H54 (cell line): Measurements from ENCODE around the gene SPDYE3.
"Not testable (repeated sequence)": the region's sequence is repeated elsewhere in the genome, so short reads cannot be mapped to it uniquely, and the experiment has no call there.

ENCODE experiments used
- DNase-seq: peaks from one replicate; pipeline ENCODE4 v3.0.0; 2011; ENCODE audit warnings: low spot score, mixed read lengths; ENCODE audit not compliant: insufficient read length
- FAIRE-seq: peaks from 3 replicates; lab custom pipeline; 2011; peaks lifted over from hg19 to GRCh38; lab: Jason Lieb, UNC
- POLR2A ChIP-seq: IDR thresholded peaks from 2 replicates; pipeline ENCODE4 v1.6.1; 2011; ENCODE audit warnings: low read depth, mild to moderate bottlenecking, low read length

Gene SPDYE3

GRCh38 chr7:100307402-100307801 is at the start of gene SPDYE3:
Gene SPDYE3, plus strand, starts transcription at chr7:100307702. Its CDS starts 184 bp downstream, at chr7:100307886.
- not testable (repeated sequence) for FAIRE-seq, DNase-seq

GRCh38 chr7:100259984-100260383 is 47.5 kb upstream of the SPDYE3 start:
- not testable (repeated sequence) for FAIRE-seq, DNase-seq

GRCh38 chr7:100262896-100263295 is 44.6 kb upstream of the SPDYE3 start:
- FAIRE-seq, DNase-seq: not testable (repeated sequence)

- not testable (repeated sequence) for FAIRE-seq
Observed at GRCh38 chr7:100264223-100264622, 43.3 kb upstream of the SPDYE3 start.

GRCh38 chr7:100264669-100265165 is 42.8 kb upstream of the SPDYE3 start:
- DNase-seq, FAIRE-seq: not testable (repeated sequence)

More at GRCh38 chr7:100264223-100264622, 43.3 kb upstream of the SPDYE3 start:
- not testable (repeated sequence) for DNase-seq

- FAIRE-seq, DNase-seq: not testable (repeated sequence)
Observed at GRCh38 chr7:100265851-100266250, 41.7 kb upstream of the SPDYE3 start.

- DNase-seq: no peak
- FAIRE-seq: no peak
- no peak for TF ChIP-seq POLR2A
Observed at GRCh38 chr7:100266576-100267354, 40.7 kb upstream of the SPDYE3 start.

- no peak for TF ChIP-seq POLR2A
- DNase-seq (no peak), FAIRE-seq (no peak)
Observed at GRCh38 chr7:100267648-100268047, 39.9 kb upstream of the SPDYE3 start.

GRCh38 chr7:100268882-100269281 is 38.6 kb upstream of the SPDYE3 start:
- FAIRE-seq, DNase-seq: not testable (repeated sequence)

GRCh38 chr7:100269306-100270045 is 38.0 kb upstream of the SPDYE3 start:
- not testable (repeated sequence) for DNase-seq, FAIRE-seq

GRCh38 chr7:100270046-100270918 is 37.2 kb upstream of the SPDYE3 start:
- FAIRE-seq, DNase-seq: not testable (repeated sequence)

GRCh38 chr7:100270941-100271593 is 36.4 kb upstream of the SPDYE3 start:
- not testable (repeated sequence) for FAIRE-seq

GRCh38 chr7:100271716-100272537 is 35.6 kb upstream of the SPDYE3 start:
- FAIRE-seq (no peak), DNase-seq (peak; percentile 84)
- TF ChIP-seq POLR2A: peak; percentile 57

More at GRCh38 chr7:100270941-100271593, 36.4 kb upstream of the SPDYE3 start:
- DNase-seq: not testable (repeated sequence)

GRCh38 chr7:100272538-100272902 is 35.0 kb upstream of the SPDYE3 start:
- FAIRE-seq, DNase-seq: not testable (repeated sequence)
